ENCODE data around the gene PHGDH. TPM values are rescaled to one million over a fixed set of nuclear protein-coding genes. Genes with fewer than 3 reads are reported as not detected.

PHGDH gene
- total and polyA plus RNA-seq, 2 of the 13 experiments (the other 11 are each of a cell fraction or from before 2014, with no cell fraction given), result 95.8 to 133 TPM

DNA sequence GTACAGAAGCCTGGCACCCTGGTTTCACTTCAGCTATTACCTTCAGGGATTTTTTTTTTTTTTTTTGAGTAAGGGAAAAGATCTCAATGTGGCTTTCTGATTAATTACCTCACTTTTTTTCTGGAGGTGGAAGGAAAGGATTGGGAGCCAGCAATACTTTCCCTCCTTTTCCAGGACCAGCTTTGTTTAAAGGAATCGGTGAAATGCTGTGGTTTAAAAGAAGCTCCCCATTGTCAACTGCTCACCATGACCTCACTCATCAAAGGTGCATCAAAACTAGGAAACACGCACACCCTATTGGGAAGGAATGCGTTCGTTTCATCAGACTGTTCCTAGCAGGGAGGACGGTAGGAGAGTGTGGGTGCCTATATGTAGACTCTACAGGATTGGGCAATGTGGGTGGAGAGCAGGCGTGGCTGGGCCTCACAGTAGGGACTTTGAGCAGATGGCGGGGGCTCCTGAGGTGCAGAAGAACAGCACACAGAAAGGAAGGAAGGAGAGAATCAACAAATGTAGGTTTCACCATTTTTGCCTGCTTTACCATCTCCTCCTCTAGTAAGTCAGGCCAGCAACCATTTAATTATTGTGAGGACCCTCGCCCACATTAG lies 13.0 kb downstream of the PHGDH start (continued):
- TF ChIP-seq MTERF4 (CRISPR knock-in tag; IDR thresholded peaks at IDR 0.05) (no peak), SOX5 (CRISPR knock-in tag; IDR thresholded peaks at IDR 0.05; ENCODE audit: borderline replicate concordance) (peak; percentile 77), ZNF792 (CRISPR knock-in tag; IDR thresholded peaks at IDR 0.05) (peak; percentile 76; the same call in 1 of the 2 replicates), MIER2 (CRISPR knock-in tag; IDR thresholded peaks at IDR 0.05) (0 out of 2 replicates have a peak, but pooled peaks have one; percentile 59), NBN (conservative IDR thresholded peaks at IDR 0.05) (no peak), ZNF773 (CRISPR knock-in tag; IDR thresholded peaks at IDR 0.05; ENCODE audit: borderline replicate concordance) (no peak), KMT2A (CRISPR knock-in tag; IDR thresholded peaks at IDR 0.05) (peak; percentile 39; the same call in 1 of the 2 replicates), ERF (CRISPR knock-in tag; IDR thresholded peaks at IDR 0.05) (peak; percentile 52; the same call in 1 of the 2 replicates), EZH2 (conservative IDR thresholded peaks at IDR 0.05; ENCODE audit: low read depth, low read length) (no peak)
- TF ChIP-seq, protein P1, sequence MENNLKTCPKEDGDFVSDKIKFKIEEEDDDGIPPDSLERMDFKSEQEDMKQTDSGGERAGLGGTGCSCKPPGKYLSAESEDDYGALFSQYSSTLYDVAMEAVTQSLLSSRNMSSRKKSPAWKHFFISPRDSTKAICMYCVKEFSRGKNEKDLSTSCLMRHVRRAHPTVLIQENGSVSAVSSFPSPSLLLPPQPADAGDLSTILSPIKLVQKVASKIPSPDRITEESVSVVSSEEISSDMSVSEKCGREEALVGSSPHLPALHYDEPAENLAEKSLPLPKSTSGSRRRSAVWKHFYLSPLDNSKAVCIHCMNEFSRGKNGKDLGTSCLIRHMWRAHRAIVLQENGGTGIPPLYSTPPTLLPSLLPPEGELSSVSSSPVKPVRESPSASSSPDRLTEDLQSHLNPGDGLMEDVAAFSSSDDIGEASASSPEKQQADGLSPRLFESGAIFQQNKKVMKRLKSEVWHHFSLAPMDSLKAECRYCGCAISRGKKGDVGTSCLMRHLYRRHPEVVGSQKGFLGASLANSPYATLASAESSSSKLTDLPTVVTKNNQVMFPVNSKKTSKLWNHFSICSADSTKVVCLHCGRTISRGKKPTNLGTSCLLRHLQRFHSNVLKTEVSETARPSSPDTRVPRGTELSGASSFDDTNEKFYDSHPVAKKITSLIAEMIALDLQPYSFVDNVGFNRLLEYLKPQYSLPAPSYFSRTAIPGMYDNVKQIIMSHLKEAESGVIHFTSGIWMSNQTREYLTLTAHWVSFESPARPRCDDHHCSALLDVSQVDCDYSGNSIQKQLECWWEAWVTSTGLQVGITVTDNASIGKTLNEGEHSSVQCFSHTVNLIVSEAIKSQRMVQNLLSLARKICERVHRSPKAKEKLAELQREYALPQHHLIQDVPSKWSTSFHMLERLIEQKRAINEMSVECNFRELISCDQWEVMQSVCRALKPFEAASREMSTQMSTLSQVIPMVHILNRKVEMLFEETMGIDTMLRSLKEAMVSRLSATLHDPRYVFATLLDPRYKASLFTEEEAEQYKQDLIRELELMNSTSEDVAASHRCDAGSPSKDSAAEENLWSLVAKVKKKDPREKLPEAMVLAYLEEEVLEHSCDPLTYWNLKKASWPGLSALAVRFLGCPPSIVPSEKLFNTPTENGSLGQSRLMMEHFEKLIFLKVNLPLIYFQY (CRISPR knock-in tag; IDR thresholded peaks at IDR 0.05; ENCODE audit: borderline replicate concordance), result no peak
- TF ChIP-seq, protein P2, sequence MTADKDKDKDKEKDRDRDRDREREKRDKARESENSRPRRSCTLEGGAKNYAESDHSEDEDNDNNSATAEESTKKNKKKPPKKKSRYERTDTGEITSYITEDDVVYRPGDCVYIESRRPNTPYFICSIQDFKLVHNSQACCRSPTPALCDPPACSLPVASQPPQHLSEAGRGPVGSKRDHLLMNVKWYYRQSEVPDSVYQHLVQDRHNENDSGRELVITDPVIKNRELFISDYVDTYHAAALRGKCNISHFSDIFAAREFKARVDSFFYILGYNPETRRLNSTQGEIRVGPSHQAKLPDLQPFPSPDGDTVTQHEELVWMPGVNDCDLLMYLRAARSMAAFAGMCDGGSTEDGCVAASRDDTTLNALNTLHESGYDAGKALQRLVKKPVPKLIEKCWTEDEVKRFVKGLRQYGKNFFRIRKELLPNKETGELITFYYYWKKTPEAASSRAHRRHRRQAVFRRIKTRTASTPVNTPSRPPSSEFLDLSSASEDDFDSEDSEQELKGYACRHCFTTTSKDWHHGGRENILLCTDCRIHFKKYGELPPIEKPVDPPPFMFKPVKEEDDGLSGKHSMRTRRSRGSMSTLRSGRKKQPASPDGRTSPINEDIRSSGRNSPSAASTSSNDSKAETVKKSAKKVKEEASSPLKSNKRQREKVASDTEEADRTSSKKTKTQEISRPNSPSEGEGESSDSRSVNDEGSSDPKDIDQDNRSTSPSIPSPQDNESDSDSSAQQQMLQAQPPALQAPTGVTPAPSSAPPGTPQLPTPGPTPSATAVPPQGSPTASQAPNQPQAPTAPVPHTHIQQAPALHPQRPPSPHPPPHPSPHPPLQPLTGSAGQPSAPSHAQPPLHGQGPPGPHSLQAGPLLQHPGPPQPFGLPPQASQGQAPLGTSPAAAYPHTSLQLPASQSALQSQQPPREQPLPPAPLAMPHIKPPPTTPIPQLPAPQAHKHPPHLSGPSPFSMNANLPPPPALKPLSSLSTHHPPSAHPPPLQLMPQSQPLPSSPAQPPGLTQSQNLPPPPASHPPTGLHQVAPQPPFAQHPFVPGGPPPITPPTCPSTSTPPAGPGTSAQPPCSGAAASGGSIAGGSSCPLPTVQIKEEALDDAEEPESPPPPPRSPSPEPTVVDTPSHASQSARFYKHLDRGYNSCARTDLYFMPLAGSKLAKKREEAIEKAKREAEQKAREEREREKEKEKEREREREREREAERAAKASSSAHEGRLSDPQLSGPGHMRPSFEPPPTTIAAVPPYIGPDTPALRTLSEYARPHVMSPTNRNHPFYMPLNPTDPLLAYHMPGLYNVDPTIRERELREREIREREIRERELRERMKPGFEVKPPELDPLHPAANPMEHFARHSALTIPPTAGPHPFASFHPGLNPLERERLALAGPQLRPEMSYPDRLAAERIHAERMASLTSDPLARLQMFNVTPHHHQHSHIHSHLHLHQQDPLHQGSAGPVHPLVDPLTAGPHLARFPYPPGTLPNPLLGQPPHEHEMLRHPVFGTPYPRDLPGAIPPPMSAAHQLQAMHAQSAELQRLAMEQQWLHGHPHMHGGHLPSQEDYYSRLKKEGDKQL (CRISPR knock-in tag; IDR thresholded peaks at IDR 0.05; ENCODE audit: low read depth), result peak; percentile 45; the same call in 1 of the 2 replicates
- TF ChIP-seq, protein P3, sequence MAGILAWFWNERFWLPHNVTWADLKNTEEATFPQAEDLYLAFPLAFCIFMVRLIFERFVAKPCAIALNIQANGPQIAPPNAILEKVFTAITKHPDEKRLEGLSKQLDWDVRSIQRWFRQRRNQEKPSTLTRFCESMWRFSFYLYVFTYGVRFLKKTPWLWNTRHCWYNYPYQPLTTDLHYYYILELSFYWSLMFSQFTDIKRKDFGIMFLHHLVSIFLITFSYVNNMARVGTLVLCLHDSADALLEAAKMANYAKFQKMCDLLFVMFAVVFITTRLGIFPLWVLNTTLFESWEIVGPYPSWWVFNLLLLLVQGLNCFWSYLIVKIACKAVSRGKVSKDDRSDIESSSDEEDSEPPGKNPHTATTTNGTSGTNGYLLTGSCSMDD (CRISPR knock-in tag; IDR thresholded peaks at IDR 0.05), result no peak

Measured in HepG2 (cell line).